H54 (cell line): ENCODE data around the gene FGF9.

Experiments
- DNase-seq: peaks from one replicate; pipeline ENCODE4 v3.0.0; 2011; ENCODE audit warnings: low spot score, mixed read lengths; ENCODE audit not compliant: insufficient read length
- FAIRE-seq: peaks from 3 replicates; lab custom pipeline; 2011; peaks lifted over from hg19 to GRCh38; lab: Jason Lieb, UNC
- POLR2A ChIP-seq: IDR thresholded peaks from 2 replicates; pipeline ENCODE4 v1.6.1; 2011; ENCODE audit warnings: low read depth, mild to moderate bottlenecking, low read length

Gene FGF9

DNA sequence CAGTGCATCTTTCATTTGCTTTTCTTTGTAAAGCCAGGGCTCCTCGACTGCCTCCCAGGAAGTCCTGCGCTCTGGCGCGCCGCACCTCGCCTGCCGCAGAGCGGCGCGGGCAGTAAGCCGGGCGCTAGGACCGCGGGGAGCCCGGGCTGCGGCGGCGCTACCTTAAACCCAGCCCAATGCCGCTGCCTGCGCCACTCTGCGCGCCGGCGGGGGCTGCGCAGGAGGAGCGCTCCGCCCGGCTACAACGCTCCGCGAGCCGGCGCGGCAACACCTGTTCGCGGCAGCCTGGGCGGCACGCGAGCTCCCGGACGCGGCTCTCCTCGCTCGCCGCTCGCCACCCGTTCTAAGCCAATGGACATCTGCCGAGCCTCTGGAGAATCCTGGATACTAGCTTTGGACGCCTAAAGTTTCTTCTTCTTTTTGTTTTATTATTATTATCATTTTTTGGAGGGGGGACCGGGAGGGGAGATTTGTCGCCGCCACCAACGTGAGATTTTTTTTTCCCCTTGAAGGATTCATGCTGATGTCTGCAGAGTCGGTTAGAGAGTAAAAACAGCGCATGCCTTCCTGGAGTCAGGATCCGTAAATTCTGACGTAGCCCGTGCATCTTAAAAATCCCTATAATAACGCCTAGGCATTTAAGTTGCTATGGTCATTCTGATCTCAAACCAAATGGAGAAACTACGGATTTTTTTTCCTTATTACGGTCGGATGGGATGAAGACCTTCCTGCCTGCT lies at the start of gene FGF9:
FGF9 (plus strand) TSS at position 191 of the 737 bp plus-strand sequence. CDS start 840 bp downstream, outside the sequence.
- FAIRE-seq (no peak), DNase-seq (peak; percentile 74)
- TF ChIP-seq POLR2A, result no peak

DNA sequence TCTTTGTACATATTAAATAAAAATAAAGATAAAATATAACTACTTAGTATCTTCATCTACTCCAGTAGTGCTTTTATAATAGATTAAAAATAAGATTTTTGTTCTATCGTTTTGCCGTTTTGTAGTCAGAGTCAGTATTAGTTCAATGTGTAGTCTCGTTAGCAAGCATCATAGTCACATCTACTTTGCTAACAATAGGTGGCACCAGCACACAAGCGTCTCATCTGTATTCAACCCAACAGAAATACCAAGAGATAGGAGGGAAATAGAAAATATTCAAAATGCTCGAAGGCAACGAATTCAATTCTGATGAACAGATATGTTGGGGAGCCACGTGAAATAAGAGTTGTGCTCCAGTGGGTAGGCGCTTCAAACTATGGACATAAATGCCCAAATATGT lies 45.5 kb upstream of the FGF9 start:
- no peak for TF ChIP-seq POLR2A
- FAIRE-seq (peak; percentile 6), DNase-seq (no peak)

DNA sequence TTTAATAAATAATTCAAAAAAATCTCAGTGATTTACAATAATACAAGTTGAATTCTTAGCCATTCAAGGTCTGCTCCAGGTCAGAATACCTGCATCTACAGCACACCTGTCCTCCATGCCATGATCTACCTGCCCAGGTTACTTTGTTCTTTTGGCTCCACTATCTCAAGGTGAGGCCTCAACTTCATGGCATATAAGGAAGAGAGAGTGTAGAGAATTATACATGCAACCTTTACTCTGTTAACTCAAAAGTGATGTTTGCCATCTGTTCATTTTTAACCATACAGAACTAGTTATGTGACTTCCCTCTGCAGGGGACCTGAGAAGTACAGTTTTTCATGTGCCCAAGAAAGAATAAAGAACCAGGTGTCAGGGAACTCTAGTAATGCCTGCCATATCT lies 38.7 kb upstream of the FGF9 start:
- no peak for FAIRE-seq
- no peak for DNase-seq
- no peak for TF ChIP-seq POLR2A

DNA sequence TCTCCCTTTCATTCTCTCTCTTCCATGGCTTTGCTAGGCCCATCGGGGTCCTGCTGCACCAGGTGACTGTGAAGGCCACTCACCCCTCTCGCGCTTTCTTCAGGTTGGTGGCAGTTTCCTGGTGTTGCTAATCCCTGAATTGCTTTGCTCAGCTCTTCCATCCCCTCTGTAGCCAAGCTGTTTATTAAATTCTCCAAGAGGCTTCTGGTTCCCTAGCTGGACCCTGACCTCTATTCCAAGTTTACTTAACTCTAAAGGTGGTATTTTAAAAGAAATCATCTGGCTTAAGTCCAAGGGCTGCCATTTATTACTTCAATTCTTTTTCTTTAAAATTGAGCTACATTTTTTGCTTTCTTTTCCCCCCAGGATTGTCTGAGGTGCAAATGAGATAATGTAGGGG lies 34.2 kb upstream of the FGF9 start:
- no peak for DNase-seq
- TF ChIP-seq POLR2A, result no peak
- no peak for FAIRE-seq

DNA sequence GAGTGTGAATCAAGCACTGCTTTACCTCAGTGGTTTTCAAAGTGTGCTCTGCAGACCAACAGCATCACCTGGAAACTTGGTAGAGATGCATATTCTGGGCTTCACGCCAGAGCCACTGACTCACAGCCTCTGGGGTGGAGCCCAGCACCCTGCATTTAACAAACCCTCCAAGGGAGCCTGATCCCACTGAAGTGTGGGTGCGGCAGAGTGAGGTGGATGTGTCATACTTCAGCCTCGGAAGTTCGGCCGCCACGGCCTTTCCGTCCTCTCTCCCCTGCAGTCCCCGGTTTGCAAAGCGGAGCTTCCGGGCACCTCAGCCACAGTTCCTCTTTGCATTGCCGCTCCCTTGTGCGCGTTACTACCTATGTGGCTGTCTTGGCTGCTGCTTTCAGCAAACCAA lies 33.6 kb upstream of the FGF9 start:
- peak; percentile 95 for FAIRE-seq
- no peak for TF ChIP-seq POLR2A
- DNase-seq, result peak; percentile 71

DNA sequence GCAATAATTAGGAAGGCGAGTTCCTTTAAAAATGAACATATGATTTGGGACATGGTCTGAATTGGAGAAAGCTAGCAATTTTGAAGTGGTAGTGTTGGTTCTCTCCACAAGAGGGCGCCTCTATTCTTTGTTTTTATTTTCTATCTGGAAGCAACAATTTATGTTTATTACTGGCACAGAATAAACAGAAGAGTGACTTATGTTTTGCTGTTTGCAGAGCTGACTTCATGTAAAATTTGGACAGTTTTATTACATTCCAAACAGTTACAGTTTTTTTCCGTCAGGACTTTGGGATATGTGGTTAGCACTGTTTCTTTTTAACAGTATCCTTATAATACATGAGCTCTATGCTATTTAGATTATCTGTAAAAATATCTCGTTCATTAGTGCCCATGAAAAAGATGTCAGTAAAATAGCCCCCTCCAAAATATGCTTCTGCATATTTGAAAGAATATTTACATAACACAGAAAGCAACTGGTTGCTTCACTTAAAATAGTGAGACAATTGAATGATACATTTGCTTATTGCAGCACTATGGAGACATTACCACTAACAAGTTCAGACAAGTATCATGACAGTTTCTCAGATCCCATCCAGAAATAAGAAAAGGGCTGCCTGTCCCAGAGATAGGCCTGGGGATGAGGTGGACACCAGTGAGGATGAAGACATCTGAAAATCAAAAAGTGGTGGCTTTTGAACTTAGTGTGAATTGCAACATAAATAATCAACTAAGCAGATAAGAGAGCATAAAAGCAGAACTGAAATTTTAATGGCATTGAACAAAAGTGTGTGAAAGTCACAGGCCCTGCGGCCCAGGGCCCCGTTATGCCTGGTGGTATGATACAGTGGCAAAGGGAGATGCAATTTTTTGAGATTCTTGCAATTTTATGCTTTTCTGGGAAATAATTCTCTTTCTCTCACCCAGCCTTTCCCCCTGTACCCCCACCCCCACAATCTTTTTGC lies 32.3 kb upstream of the FGF9 start:
- DNase-seq (no peak), FAIRE-seq (no peak)
- TF ChIP-seq POLR2A, result no peak

DNA sequence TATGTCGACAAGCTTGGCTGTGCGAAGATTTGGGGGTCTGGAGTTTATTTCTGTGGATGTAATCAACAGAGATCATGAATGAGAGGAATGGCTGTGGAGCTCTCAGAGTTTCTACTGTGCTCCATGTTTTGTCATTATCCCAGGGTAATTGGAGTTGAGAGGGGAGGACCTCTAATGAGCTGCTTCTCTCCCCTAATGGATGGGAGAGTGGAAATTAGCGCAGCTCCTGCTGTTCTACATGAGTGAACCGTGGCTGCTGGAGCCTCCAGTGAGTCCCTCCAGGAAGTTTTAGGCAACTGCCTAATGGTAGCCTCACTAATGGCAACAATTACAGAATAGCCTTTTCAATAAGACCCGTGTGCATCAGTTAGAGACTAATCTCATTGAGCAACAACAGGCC lies 31.3 kb upstream of the FGF9 start:
- DNase-seq, result no peak
- no peak for FAIRE-seq
- TF ChIP-seq POLR2A, result no peak

DNA sequence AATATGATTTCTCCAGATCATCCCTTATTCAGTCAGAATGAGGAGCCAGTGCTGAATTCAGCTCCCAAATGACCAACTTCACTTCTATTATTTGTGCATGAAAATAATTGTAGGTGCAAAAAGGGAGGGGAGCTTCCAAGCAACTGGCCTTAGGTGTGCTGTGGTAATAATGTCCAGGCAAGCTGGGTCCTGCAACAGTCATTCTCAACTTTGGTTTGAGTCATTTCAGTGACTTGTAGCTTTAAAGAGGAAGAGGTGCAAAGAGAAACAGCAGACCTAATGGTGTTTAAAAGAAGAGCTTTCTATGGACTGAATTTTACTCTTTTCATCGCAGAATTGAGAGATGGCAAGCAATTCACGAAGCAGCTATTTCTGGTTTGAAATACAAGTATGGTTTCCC lies 29.2 kb upstream of the FGF9 start:
- no peak for TF ChIP-seq POLR2A
- DNase-seq (no peak), FAIRE-seq (no peak)

DNA sequence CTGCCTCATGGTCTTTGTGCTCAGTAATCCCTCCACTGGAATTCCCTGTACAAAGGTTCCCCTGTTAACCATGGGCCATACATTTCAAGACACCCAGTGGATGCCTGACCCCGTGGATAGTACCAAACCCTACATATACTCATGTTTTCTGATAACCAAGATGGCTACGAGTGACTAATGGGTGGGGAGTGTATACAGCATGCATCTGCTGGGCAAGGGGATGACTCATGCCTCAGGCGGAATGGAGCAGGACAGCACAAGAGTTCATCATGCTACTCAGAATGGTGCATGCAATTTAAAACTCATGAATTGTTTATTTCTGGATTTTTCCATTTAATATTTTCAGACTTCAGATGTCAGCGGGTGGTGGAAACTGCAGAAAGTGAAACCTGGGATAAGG lies 13.3 kb upstream of the FGF9 start:
- FAIRE-seq, result peak; percentile 90
- TF ChIP-seq POLR2A, result no peak
- DNase-seq, result peak; percentile 45

DNA sequence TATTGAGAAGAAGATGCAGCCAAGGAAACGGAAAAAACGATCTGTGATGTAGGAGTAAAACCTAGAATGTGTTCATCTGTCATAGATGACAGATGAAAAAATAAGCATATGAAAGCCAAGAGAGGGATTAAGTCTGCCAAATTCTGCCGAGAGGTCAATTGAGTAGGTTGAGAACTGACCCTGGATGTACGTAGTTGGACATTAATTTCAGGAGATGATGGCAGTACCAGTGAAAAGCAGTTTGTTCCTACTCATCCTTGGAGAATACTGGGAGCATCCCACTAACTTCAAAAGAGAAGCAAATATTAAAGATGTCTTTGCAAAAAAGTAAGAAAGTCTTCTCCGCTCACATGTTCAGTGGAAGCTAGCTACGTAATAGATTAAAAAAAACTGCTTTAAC lies 11.8 kb upstream of the FGF9 start:
- no peak for FAIRE-seq
- no peak for DNase-seq
- TF ChIP-seq POLR2A, result no peak

DNA sequence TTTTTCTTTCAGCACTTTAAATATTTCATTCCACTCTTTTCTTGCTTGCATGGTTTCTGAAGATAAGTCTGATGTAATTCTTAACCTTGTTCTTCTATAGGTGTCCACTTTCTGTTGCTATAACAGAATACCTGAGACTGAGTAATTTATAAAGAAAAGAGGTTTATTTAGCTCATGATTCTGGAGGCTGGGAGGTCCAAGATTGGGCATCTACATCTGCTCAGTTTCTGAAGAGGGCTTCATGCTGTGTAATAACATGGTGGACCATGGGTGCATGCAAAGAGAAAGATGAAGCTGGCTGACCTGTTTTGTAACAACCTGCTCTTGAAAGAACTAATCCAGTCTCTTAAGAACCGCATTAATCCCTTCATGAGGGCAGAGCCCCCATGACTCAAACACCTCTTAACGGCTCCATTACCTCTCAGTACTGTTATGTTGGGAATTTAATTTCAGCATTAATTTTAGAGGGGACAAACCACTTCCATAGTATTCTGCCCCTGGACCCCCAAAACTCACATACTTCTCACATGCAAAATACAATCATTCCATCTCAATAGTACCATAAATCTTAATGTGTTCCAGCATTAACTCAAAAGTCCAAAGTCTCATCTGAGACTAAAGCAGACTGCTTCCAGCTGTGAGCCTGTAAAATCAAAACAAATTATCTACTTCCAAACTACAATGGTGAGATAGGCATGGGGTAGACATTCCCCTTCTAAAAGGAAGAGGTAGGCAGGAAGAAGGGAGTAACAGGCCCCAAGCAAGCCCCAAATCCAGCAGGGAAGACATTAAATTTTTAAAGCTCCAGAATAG lies 9.6 kb upstream of the FGF9 start:
- TF ChIP-seq POLR2A, result no peak
- DNase-seq, result no peak
- FAIRE-seq, result no peak

DNA sequence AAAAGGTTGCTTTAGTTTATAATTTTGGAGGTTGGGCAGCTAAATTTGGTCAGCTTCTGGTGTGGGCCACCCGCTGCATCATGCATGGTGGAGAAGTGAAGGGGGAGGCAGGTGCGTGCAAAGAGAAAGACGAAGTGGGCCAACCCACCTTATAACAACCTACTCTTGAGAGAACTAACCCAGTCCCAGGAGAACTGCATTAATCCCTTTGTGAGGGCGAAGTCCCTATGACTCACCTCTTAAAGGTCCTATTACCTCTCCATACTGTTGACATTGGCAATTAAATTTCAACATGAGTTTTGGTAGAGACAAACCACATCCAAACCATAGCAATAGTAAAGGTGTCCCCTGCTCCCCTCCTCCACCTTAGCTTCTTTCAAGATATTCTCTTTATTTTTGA lies 7.7 kb upstream of the FGF9 start:
- DNase-seq (no peak), FAIRE-seq (no peak)
- TF ChIP-seq POLR2A, result no peak

DNA sequence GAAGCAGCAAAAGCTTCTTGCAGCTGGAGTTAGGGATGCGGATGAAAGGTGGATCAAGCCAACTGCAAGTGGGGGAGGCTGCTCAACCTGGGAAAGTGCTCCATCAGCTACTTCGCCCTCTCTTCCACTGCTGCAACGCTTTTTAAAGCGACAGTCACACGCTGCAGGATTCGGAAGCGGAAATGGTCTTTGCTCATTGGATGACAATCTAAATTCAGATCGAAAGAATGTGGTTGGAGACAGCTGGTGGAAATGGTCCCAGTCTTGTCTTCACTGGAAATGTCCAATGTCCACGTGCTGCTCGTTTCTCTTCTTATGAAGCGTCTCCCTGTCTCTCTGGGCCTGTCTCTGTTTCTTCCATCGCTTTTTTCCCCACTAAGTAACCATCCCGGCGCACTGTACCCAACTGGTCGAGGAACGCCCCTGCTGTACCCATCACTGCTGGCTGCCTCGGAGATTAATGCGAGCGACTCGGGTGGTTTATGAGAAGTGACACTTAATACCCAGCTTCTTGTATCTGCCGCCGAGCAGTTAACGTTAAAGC lies 2.1 kb upstream of the FGF9 start:
- FAIRE-seq, result no peak
- DNase-seq, result no peak
- no peak for TF ChIP-seq POLR2A
